Aorta (tissue), 5 donors: ENCODE data around the gene IPP. TPM values are rescaled to one million over a fixed set of nuclear protein-coding genes. Genes with fewer than 3 reads are reported as not detected.

Source experiments
- ATAC-seq: fragments of 200-7000 bp; cut with Tn5 transposase; one replicate; pipeline ENCODE4 v1.9.1; 2022; ENCODE audit warnings: moderate library complexity; ENCODE audit not compliant: low FRiP score
- DNase-seq, 2 donors: peaks; one replicate each; pipeline ENCODE4 v3.0.0-alpha.2; 2020
- H3K27ac ChIP-seq, 2 donors: one replicate each; pipeline ENCODE4 v1.5.1; 2013; ENCODE audit warnings: low read length in 2 of 2, mild to moderate bottlenecking in 2 of 2, moderate library complexity in 2 of 2, control low read depth in 1 of 2, inconsistent platforms in 1 of 2, low read depth in 1 of 2
- H3K27me3 ChIP-seq, 2 donors: one replicate each; pipeline ENCODE4 v1.6.1; 2013; ENCODE audit warnings: control low read depth in 1 of 2, low read length in 1 of 2, mild to moderate bottlenecking in 1 of 2, moderate library complexity in 1 of 2; ENCODE audit not compliant: insufficient read depth in 2 of 2, control insufficient read depth in 1 of 2
- H3K36me3 ChIP-seq, 2 donors: one replicate each; pipeline ENCODE4 v1.6.1; 2013; ENCODE audit warnings: control low read depth in 1 of 2, low read length in 1 of 2, mild to moderate bottlenecking in 1 of 2; ENCODE audit not compliant: insufficient read depth in 2 of 2, control insufficient read depth in 1 of 2
- H3K4me1 ChIP-seq, 2 donors: one replicate each; pipeline ENCODE4 v1.6.1; 2013; ENCODE audit warnings: low read length in 2 of 2, control low read depth in 1 of 2, mild to moderate bottlenecking in 1 of 2, moderate library complexity in 1 of 2; ENCODE audit not compliant: insufficient read depth in 2 of 2, control insufficient read depth in 1 of 2
- H3K4me3 ChIP-seq, 2 donors: one replicate each; pipeline ENCODE4 v1.5.1; 2013; ENCODE audit warnings: low read length in 2 of 2, control low read depth in 1 of 2, mild to moderate bottlenecking in 1 of 2
- H3K9me3 ChIP-seq: one replicate; pipeline ENCODE4 v1.6.1; 2013; ENCODE audit warnings: mild to moderate bottlenecking, low read length; ENCODE audit not compliant: control insufficient read depth
- WGBS, 2 donors: extraction: QIAGEN DNeasy Blood & Tissue Kit; methylation state at CpG; one replicate each; pipeline ENCODE4 v1.1.7; 2013; 5-methylcytosine and 5-hydroxymethylcytosine counted together
- intact Hi-C, 2 donors: fragments of 100-400 bp; cut with DNase I; formaldehyde crosslinking; loops; one replicate each; pipeline versions ENCODE4 v1.14.2 to v1.15.0; 2022
- polyA plus RNA-seq, 2 donors: library from polyadenylated mRNA; stranded (reverse); fragments of 200-250 nt; gene quantifications; one replicate each; pipeline ENCODE4 v1.2.3, GENCODE V29; 2013
- total RNA-seq, 2 donors: library from RNA; stranded (reverse); fragmentation: NEBNext Ultra II Directional; extraction: Animal tissue kit (Norgen Biotek cat#: 25700); gene quantifications; one replicate each; pipeline ENCODE4 v1.2.1, GENCODE V29; 2021
- donor health status: healthy with polysubstance abuse.
- donor health status: Bipolar disorder and iron deficiency.
- donor health status: DM: no; HTN: no; CAD: no.
- donor health status: DM: no; HTN: no; CAD: no.
- donor health status: DM: yes; HTN: yes; CAD: no.

Gene IPP
- total and polyA plus RNA-seq, 4 donors: 3.9 to 14.2 (median 6.9) TPM

GRCh38 chr1:45775794-45776193, 25.3 kb upstream of the IPP start:
- no peaks in the 10 kb centered on the region for H3K9me3 ChIP-seq
- ATAC-seq (no peak), DNase-seq (no peak)
- H3K36me3 ChIP-seq: no peaks in the 10 kb centered on the region
- no peak overlapping the region for H3K4me3 ChIP-seq
- H3K27ac ChIP-seq: no peak overlapping the region
- 87 to 88% methylated on average over 3 of the region's 3 CpGs for WGBS, 2 donors
- H3K27me3 ChIP-seq: no peaks in the 10 kb centered on the region
- H3K4me1 ChIP-seq: no peaks in the 10 kb centered on the region
- intact Hi-C loops: no loop called here

GRCh38 chr1:45772971-45773370, 22.5 kb upstream of the IPP start:
- intact Hi-C loops: no loop called here
- Histone ChIP-seq H3K4me1 (no peaks in the 10 kb centered on the region), H3K27ac (no peak overlapping the region), H3K9me3 (no peaks in the 10 kb centered on the region), H3K27me3 (no peaks in the 10 kb centered on the region), H3K4me3 (no peak overlapping the region), H3K36me3 (no peaks in the 10 kb centered on the region)
- 82 to 84% methylated on average over 3 of the region's 3 CpGs for WGBS, 2 donors
- DNase-seq: no peak
- no peak for ATAC-seq

DNA sequence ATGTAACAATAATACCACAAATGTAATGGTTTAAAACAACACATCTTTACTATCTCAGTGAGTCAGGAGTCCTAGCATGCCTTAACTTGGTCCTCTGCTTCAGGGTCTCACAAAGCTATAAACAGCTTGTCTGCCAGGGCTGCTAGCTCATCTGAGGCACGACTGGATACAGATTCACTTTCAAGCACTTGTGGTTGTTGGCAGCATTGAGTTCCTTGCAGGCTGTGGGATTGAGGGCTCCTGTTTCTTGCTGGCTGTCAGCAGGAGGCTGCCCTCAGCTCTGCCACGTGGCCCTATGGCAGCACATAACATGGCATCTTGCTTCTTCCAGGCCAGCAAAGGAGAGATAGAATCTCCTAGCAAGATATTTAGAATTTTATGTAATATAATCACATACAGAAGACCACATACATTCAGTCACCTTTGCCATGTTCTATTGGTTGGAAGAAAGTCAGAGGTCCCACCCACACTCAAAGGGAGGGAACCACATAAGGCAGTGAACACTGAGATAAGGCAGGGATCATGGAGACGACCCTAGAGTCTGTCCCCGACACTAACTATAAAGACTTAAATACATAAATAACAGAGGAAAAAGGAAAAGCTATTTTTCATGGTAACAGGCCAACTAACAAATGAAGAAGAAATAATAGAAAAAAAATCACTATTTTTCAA, 18.9 kb upstream of the IPP start:
- WGBS, 2 donors: 26 to 33% methylated on average over 4 of the region's 4 CpGs
- no peaks in the 10 kb centered on the region for H3K27me3 ChIP-seq
- no peak overlapping the region for H3K27ac ChIP-seq
- H3K36me3 ChIP-seq: no peaks in the 10 kb centered on the region
- H3K4me1 ChIP-seq: no peaks in the 10 kb centered on the region
- intact Hi-C loops: no loop called here
- H3K4me3 ChIP-seq: no peak overlapping the region
- DNase-seq (no peak), ATAC-seq (no peak)
- no peaks in the 10 kb centered on the region for H3K9me3 ChIP-seq

- intact Hi-C loops: no loop called here
- peak; percentile 72 for ATAC-seq
- no peak overlapping the region for H3K4me3 ChIP-seq
- no peaks in the 10 kb centered on the region for H3K9me3 ChIP-seq
- H3K4me1 ChIP-seq: no peaks in the 10 kb centered on the region
- no peaks in the 10 kb centered on the region for H3K36me3 ChIP-seq
- H3K27ac ChIP-seq: no peak overlapping the region
- 70 to 90% methylated on average over 6 of the region's 6 CpGs for WGBS, 2 donors
- no peaks in the 10 kb centered on the region for H3K27me3 ChIP-seq
- DNase-seq: no peak
These were observed 16.6 kb upstream of the IPP start for GRCh38 chr1:45767035-45767434.

DNA sequence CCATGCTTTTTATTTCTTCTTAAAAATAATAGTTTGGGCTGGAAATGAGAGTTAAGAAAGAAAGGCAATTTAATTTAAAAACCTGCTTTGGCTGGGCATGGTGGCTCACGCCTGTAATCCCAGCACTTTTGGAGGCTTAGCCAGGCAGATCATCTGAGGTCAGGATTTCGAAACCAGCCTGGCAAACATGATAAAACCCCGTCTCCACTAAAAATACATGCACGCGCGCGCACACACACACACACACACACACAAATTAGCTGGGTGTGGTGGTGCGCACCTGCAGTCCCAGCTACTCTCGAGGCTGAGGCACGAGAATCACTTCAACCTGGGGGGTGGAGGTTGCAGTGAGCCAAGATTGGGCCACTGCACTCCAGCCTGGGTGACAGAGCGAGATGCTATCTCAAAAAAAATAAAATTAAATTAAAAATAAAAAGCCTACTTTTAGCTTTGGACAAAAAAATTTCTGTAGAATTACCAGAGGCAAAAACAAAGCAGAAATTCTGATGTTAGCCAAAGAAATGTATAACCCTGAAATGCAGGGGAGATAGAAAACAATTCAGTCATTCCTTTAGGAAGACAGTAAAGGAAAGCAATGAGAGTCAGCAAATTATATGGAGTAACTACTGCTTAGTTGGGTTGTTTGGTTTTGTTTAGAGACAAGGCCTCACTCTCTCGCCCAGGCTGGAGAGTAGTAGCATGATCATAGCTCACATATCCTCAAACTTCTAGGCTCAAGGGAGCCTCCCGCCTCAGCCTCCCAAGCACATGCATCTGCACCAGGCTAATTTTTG, 15.7 kb upstream of the IPP start:
- ATAC-seq: no peak
- intact Hi-C loops: no loop called here
- H3K4me3 ChIP-seq: no peak overlapping the region
- 85 to 89% methylated on average over 13 of the region's 13 CpGs for WGBS, 2 donors
- H3K4me1 ChIP-seq: no peaks in the 10 kb centered on the region
- no peak overlapping the region for H3K27ac ChIP-seq
- no peaks in the 10 kb centered on the region for H3K36me3 ChIP-seq
- no peaks in the 10 kb centered on the region for H3K9me3 ChIP-seq
- no peaks in the 10 kb centered on the region for H3K27me3 ChIP-seq
- DNase-seq: no peak

- Histone ChIP-seq H3K4me3 (no peak overlapping the region), H3K36me3 (no peaks in the 10 kb centered on the region), H3K27ac (no peak overlapping the region), H3K27me3 (no peaks in the 10 kb centered on the region), H3K4me1 (no peaks in the 10 kb centered on the region), H3K9me3 (no peaks in the 10 kb centered on the region)
- DNase-seq (no peak), ATAC-seq (no peak)
- 63 to 73% methylated on average over 3 of the region's 3 CpGs for WGBS, 2 donors
- intact Hi-C loops: no loop called here
These were observed 11.8 kb upstream of the IPP start for GRCh38 chr1:45762291-45762690.

- intact Hi-C loops: no loop called here
- WGBS, 2 donors: 83 to 89% methylated on average over 5 of the region's 5 CpGs
- no peak for ATAC-seq
These were observed 5.2 kb upstream of the IPP start for GRCh38 chr1:45755697-45756096.

GRCh38 chr1:45753248-45754037, 3.0 kb upstream of the IPP start:
- 86 to 94% methylated on average over 11 of the region's 11 CpGs for WGBS, 2 donors
- ATAC-seq: no peak
- Histone ChIP-seq H3K27ac (no peak overlapping the region), H3K27me3 (no peaks in the 10 kb centered on the region), H3K4me1 (no peaks in the 10 kb centered on the region), H3K36me3 (no peaks in the 10 kb centered on the region), H3K9me3 (no peaks in the 10 kb centered on the region), H3K4me3 (no peak overlapping the region)
- no peak for DNase-seq
- intact Hi-C loops: loop anchor here in 1 of 2 donors (5.0 kb wide), 1 partner anchor 49 kb away; the partner anchor contains the start of gene MAST2

More at GRCh38 chr1:45755697-45756096, 5.2 kb upstream of the IPP start:
- Histone ChIP-seq H3K9me3 (no peaks in the 10 kb centered on the region), H3K27me3 (no peaks in the 10 kb centered on the region), H3K36me3 (no peaks in the 10 kb centered on the region), H3K27ac (no peak overlapping the region), H3K4me3 (no peak overlapping the region), H3K4me1 (no peaks in the 10 kb centered on the region)
- DNase-seq: no peak
